Measurements from ENCODE around the gene PPP1R36.
A peak's percentile ranks its signal among the peaks of the same experiment; 100 is the strongest.
"Not testable (repeated sequence)": the region's sequence is repeated elsewhere in the genome, so short reads cannot be mapped to it uniquely, and the experiment has no call there.

Gene PPP1R36

DNA sequence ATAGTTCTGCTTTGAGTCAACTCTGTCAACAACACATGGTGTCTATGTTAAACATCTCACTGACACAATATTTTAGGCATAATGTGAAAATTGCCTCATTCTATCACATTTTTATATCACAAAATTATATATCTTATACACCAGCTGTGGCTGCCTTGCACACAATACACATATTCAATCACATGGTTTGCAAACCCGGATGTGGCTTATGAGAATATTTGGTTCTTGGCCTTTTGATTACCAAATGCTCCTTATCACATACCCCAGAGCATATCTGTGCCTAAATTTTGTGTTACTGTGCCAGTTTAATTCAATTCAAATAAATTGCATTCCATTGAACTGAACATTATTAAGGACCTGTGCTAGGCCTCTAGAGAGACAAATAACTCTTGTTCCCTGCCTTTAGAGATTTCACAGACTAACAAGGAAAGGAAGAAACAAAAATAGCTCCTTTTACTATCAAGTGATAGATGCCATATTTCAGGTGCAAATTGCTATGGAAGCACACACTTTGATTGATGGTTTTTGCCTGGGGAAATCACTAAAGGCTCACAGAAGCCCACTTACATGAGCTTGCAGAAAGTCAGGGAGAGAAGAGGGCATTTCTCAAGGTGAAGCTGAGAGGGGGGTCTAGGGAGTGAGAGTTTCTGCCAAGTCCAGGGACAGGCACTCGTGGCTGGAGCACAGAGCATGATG is 63.4 kb downstream of the PPP1R36 start:
- DNase-seq (ENCODE audit: low spot score) = no peak

DNA sequence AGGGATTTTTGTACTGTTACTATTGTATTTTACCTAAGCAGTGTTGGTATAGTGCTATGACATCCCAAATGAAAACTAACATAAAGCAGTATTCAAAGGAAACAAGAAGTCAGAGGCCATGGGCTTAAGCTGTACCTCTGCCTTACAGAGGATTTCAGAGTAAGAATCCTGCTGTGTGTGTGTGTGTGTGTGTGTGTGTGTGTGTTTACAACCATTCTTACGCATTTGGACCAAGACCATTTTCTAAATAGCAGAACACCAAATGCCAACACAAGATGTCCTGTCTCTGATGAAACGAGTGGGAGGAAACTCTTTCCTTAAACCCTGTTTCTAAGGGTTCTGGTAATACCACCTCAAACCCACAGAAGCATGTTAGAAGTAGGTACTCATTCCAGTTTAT is 64.4 kb downstream of the PPP1R36 start:
- DNase-seq (ENCODE audit: low spot score) = no peak

DNA sequence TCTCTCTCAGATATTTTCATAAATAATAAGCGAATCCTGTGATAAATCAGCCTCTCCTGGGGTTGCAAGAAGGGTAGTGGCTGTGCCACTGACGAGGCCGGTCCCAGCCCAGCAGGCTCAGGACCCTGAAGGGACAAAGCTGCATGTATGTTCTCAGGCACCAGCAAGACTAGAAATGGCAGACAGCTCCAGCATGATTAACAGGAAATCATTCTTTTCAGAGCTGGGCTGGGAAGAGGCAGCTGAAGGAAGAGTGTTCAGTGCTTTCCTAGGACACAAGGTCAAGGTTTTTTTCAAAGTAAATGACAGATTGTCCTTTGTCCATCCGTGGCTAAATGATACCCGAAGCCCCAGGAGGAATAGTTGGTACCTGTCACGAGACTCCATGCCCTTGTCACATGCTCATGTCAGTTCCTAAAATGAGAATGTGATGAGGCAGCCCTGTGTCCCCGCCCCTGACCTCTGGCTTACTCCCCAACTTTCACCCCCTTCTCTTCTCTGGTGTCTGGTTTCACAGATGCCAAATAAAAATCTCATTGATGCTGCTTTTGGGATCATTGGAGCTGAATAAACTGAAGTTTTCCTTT is 65.1 kb downstream of the PPP1R36 start:
- DNase-seq (ENCODE audit: low spot score) = no peak

DNA sequence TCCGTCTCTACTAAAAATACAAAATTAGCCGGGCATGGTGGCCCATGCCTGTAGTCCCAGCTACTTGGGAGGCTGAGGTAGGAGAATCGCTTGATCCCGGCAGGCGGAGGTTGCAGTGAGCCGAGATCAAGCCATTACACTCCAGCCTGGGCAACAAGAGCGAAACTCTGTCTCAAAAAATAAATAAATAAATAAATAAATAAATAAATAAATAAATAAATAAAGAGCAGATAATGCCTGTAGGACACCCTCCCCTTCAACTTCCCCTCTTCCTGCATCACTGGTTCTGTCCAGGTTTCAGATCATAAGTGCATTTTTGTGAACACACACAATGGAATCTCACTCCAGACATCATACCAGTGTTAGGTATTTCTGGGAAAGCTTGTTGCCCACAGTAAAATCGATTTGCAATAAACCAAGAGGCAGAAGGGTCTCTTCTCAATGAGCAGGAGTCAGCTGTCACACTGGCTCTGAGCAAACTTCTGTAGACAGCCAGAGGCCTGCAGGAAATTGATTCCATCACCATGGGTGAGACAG is 68.2 kb downstream of the PPP1R36 start:
- DNase-seq (ENCODE audit: low spot score) = not testable (repeated sequence)

DNA sequence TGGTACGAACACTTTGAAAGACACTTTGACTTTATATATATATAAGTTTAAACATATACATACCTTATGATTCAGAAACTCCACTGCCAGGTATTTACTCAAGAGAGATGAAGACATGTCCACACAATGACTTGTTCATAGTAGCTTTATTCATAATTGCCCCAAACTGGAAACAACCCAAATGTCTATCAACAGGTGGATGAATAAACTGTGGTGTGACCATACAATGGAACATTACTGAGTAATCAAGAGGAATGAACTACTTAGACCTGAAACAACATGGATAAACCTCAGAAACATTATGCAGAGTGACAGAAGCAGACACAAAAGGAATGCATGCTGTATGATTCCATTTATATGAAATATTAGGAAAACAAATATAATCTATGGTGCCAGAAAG is 71.1 kb downstream of the PPP1R36 start:
- DNase-seq (ENCODE audit: low spot score) = no peak

DNA sequence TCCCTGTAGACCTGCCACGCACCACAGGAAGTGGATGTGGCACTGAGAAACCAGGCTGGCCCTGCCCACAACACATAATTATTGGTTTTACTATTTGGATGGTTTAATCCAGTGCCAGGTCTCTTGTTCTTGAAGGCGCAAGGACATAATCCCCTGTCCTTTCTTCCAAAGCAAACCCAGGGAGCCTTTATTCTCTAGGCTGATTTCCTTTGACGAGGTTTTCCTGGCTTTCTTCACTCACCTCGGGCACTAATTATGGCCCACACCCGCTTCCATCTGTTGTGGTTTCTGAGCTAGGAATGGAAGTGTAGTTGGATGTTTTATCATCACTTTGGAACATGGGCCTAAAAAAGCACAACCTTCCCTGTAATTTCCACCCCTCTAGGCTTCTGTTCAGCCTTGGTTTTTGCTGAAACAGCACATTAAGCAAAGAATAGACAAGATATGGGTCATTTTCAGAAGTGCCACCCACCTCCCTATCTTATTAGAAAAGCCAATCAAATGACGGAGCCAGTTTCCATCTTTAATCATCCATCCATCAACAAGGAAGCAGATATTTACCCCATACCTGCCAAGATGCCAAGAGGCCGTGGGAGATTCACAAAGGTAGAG is 73.9 kb downstream of the PPP1R36 start:
- no peak for DNase-seq (ENCODE audit: low spot score)

DNA sequence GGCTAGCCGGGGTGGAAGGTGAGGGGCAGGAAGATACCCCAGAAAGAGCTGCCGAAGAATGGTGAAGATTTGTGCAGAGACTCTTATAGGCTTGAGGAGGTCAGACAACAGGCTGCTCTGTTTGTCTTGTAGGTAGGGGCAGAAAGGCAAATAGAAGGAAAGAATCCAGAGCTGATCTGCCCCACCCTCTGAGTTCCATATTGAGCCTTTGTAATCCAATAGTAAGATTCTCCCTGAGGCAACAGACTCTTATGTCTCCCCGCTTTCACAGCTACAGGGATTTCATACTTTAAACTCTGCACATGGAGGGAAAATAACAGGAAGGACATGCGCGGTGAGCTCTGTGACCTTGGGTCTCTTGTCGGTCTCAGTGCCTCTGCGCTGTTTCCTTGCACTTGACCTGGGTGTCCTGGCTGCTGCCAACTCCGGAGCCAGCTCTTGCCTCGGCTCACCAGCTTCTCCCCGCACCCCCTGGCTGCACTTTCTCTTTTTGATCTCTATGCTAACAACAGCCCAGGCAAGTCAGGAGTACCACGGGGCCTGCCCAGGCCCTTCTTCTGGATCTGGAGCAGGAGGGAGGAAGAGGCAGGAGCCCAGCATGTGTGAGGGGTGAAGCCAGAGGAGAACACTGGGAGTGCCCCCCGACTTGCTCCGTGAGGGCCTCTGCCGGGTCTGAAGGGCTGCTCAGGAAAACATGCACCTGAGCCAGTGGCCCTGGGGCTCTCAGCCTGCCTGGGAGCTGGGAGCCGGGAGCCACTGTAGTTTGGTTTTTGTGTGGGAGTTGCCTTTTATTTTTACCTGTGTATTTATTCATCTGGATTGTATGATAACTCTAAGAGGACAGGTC is 75.8 kb downstream of the PPP1R36 start:
- no peak for DNase-seq (ENCODE audit: low spot score)

DNA sequence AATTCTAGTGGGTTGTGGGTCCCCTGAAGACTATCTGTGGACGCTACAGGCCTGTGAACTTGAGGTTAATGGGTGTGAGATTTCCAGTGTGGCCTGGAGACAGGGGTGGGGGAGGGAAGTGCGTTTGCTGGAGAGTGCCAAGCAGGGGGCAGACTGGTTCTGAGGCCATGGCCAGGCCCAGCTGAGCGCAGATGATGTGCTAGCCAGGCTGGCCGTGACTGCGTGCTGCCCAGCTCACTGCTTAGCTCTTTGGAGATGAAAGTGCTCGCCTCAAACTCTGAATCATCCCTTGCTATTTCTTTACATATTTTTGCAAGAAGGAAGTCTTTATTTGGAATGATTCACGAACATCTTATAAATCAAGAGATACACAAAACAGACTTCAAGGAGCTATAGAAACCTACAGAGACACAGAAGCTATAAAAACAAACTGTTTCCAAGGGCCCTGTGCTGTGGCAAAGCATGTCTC is 79.2 kb downstream of the PPP1R36 start:
- DNase-seq (ENCODE audit: low spot score) = no peak

DNA sequence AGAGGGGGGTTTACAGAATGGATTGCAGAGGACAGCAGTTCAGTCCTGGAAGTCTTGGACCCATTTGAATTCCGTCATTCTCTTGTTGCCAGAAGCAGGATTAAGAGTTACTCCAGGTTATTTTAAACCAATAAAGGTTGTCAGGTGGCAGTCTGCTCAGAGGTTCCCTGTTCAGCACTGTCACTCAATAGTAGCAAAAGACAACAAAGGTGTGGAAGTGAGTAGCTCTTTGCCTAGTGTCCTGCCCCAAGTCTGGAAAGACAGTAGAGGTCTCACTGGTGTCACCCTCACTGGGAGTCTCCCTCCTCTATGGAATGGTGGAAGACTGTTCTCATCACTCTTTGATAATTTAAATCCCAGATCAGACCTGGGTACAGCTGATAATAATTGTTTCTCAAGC is 81.0 kb downstream of the PPP1R36 start:
- no peak for DNase-seq (ENCODE audit: low spot score)

DNA sequence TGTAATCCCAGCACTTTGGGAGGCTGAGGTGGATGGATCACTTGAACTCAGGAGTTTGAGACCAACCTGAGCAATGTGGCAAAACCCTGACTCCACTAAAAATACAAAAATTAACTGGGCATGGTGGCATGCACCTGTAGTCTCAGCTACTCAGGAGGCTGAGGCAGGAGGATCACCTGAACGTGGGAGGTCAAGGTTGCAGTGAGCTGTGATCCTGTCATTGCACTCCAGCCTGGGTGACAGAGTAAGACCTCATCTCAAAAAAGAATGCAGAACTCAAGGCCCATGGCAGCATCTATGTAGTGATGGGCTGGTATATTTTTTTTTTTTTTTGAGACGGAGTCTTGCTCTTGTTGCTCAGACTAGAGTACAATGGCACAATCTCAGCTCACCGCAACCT is 81.5 kb downstream of the PPP1R36 start:
- DNase-seq (ENCODE audit: low spot score) = not testable (repeated sequence)

DNA sequence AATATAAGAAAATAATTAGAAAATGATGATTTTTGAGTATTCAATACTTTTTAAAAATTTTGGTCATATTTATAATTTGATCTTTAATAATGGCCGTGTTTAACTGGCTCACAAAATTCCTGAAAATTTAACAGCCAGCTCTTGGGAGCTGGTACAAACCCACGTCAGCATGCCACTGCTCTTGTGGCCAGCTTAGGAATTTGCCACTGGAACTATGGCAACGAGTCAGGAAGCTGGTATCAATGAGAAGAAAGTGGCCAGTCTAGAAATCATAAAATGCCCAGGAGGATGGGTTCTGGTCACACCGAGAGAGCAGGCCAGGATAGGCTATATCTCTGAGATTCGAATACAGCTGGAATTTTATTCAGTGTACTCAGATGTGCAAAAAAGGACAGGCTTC is 82.3 kb downstream of the PPP1R36 start:
- DNase-seq (ENCODE audit: low spot score) = no peak

DNA sequence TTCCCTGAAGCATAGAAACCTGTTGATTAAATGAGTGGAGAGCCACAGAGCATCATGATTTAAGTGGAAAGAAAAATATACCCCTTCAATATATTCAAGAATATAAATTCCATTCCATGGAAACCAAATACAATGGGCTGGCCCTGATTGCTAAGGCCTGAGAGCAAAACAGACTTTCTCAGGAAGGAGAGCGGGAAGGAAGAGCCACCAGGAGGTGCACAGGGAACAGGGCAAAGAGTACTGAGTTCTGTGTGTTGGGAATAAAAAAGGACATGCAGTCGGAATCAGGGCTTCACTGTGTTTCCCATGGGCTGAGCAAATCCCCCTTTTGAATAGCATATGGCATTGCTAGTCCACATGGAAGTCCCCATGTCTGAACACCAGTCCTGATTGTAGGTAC is 84.8 kb downstream of the PPP1R36 start:
- DNase-seq (ENCODE audit: low spot score) = no peak

DNA sequence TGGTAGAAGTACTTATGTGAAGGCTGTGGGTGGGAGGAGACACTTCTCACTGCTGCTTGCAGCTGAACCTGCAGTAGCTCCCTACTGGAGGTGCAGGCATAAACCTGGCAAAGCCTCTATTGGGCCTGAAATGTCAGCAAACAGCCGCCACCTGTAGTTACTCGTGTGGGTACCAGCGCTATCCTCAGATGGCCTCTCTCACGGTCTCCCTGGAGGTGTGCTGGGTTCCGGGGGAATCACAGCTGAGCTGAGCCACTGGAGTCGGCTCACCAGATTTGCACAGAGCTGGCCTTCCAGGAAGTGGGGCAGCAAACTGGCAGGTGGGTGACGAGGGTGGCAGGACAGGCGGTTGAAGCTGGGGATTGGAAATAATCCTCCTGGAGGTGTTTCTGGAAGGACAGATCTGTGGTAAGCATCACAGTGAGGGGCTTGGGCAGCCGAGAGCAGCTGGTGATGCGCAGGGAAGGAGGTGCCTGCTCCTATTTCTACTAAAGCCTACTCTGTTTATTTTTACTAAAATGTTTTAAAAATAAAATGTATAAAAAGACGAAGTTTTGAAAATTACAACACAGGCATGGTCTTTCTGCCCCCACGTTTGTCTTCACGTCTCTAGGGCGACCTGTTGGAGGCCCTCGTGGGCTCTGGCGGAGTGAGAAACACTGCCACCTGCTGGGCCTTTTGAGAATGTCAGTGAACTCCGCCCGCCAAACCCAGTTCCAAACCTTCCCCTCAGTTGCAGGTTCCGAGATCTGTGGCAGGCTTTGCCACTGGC is 86.6 kb downstream of the PPP1R36 start:
- DNase-seq (ENCODE audit: low spot score) = peak; percentile 70

DNA sequence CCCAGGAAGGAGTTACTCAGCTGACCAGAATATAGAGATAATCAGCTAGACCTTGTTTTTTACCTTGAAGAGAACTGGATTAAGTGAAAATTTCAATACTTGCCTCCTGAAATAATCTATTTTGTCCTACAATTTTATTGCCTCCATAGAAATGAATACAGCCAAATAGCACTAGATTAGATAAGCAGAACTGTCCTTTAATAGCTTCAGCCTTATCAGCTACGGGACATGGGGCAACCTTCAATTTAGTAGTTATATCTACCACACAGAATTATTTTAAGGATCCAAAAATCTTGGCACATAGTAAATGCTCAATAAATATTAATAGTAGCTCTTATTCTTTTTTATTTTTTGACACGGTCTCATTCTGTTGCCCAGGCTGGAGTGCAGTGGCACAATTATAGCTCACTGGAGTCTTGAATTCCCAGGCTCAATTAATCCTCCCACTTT is 87.2 kb downstream of the PPP1R36 start:
- DNase-seq (ENCODE audit: low spot score) = no peak

DNA sequence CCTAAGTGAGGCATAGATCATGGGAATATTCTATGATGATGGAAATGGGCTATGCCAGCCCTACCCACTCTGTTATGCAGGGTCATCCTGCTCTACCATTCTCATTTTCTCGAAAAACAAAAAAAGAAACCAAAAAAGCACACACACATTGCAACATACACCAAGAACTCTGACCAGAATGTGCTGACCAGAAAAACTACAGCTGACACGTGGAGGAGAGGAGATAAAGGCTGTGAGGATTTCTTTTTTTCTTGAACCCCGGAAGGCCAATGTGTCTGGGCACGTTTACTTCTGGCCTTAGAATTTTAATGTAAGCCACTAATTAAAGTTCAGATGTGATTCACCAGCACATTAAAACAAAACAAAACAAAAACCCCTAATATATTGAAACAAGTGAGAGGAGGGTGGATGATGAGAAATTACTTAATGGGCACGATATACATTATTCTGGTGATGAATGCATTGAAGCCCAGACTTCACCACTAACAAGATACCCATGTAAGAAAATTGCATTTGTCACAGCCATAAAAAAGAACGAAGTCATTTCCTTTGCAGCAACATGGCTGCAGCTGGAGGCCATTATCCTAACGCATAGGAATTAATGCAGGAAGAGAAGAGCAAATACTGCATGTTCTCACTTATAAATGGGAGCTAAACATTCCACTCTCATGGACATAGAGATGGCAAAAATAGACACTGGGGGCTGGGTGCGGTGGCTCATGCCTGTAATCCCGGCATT is 88.1 kb downstream of the PPP1R36 start:
- no peak for DNase-seq (ENCODE audit: low spot score)

DNA sequence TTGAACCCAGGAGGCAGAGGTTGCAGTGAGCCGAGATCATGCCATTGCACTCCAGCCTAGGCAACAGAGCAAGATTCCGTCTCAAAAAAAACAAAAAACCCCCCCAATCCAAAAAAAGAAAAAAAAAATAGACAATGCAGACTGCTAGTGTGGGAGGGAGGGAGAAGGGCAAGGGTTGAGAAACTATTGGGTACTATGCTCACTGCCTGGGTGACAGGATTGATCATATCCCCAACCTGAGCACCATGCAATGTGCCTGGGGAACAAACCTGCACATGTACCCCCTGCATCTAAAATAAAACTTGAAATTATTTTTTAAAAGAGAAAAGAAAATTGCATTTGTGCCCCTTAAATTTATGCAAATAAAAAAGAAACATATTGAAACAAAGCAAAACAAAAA is 88.9 kb downstream of the PPP1R36 start:
- no peak for DNase-seq (ENCODE audit: low spot score)

Measured in CD4-positive, alpha-beta T cell treated with Interleukin-15 for 4 hours (primary cell).